Naive thymus-derived CD8-positive, alpha-beta T cell (primary cell): ENCODE measurements around the gene LRRC1. TPM values are rescaled to one million over a fixed set of nuclear protein-coding genes. Genes with fewer than 3 reads are reported as not detected.
"Not testable (repeated sequence)": the region's sequence is repeated elsewhere in the genome, so short reads cannot be mapped to it uniquely, and the experiment has no call there.

ENCODE experiments used
- ATAC-seq, 2 donors: fragments of 150-1000 bp; cut with Tn5 transposase in 1 of 2; sonication (Bioruptor Pico), chemical (Tn5 transposase) in 1 of 2; 1 replicate in 1 of 2; 2 replicates in 1 of 2; pipeline ENCODE4 v1.10.0; 2021; ENCODE audit warnings: mild to moderate bottlenecking in 2 of 2, moderate library complexity in 2 of 2
- POLR2A ChIA-PET: fragments of 350-600 bp; sonication (Branson Sonifier 250); formaldehyde crosslinking; loops from one replicate; lab custom pipeline; 2021; ENCODE audit warnings: antibody characterized with exemption; lab: Charles Lee
- DNase-seq, 10 donors: peaks; one replicate each; pipeline versions ENCODE4 v3.0.0 to v3.0.0-alpha.2; 2020 to 2022
- H3K27ac Mint-ChIP-seq, 10 donors: one replicate each; pipeline ENCODE4 v1.8.0; 2020 to 2022; ENCODE audit warnings: mild to moderate bottlenecking in 10 of 10, mixed read lengths in 10 of 10, moderate library complexity in 4 of 10, inconsistent platforms in 1 of 10
- H3K27me3 Mint-ChIP-seq, 5 donors: one replicate each; pipeline ENCODE4 v1.8.0; 2021 to 2022; ENCODE audit warnings: mixed read lengths in 5 of 5
- H3K36me3 Mint-ChIP-seq, 3 donors: one replicate each; pipeline ENCODE4 v1.8.0; 2020 to 2022; ENCODE audit warnings: mixed read lengths in 3 of 3, mild to moderate bottlenecking in 2 of 3, inconsistent platforms in 1 of 3
- H3K4me1 Mint-ChIP-seq, 4 donors: one replicate each; pipeline ENCODE4 v1.8.0; 2021 to 2022; ENCODE audit warnings: mixed read lengths in 4 of 4
- H3K4me3 Mint-ChIP-seq, 10 donors: one replicate each; pipeline ENCODE4 v1.8.0; 2020 to 2022; ENCODE audit warnings: mild to moderate bottlenecking in 10 of 10, mixed read lengths in 10 of 10, moderate library complexity in 6 of 10, inconsistent platforms in 1 of 10
- H3K9me3 Mint-ChIP-seq, 9 donors: one replicate each; pipeline ENCODE4 v1.8.0; 2020 to 2022; ENCODE audit warnings: mixed read lengths in 9 of 9, mild to moderate bottlenecking in 3 of 9, inconsistent platforms in 1 of 9, moderate library complexity in 1 of 9
- polyA plus RNA-seq, 3 donors: library from polyadenylated mRNA; unstranded; fragments of 300-500 nt; fragmentation: Illumina TruSeq; gene quantifications; one replicate each; pipeline ENCODE4 v1.2.3, GENCODE V29; 2021
- total RNA-seq, 8 experiments: library from RNA in 2 of 8; stranded (reverse) in 2 of 8; gene quantifications; one replicate each; pipeline ENCODE4 v1.2.3 and lab custom pipeline; 2021 to 2026

Gene LRRC1
- total and polyA plus RNA-seq, 5 experiments from 2014 or later: 0.73 to 3.8 (median 1.7) TPM

GRCh38 chr6:53767941-53768340 lies 26.9 kb upstream of the LRRC1 start:
- Mint-ChIP-seq H3K9me3 (peaks cover 0 to 5% (median 0%) of the 10 kb centered on the region in 9 donors), H3K27ac (no peak overlapping the region), H3K4me3 (no peak overlapping the region), H3K4me1 (peaks cover 0 to 3% (median 0%) of the 10 kb centered on the region in 4 donors), H3K27me3 (peaks cover 9 to 19% (median 17%) of the 10 kb centered on the region in 5 donors), H3K36me3 (peaks cover 0 to 3% (median 0%) of the 10 kb centered on the region in 3 donors)
- no peak for DNase-seq
- POLR2A ChIA-PET: no interaction called here
- no peak for ATAC-seq

- Mint-ChIP-seq H3K4me1 (peaks cover 0 to 3% (median 0%) of the 10 kb centered on the region in 4 donors), H3K27me3 (peaks cover 9 to 19% (median 15%) of the 10 kb centered on the region in 5 donors), H3K27ac (no peak overlapping the region), H3K4me3 (no peak overlapping the region), H3K36me3 (peaks cover 0 to 3% (median 0%) of the 10 kb centered on the region in 3 donors), H3K9me3 (peaks cover 0 to 5% (median under 1%) of the 10 kb centered on the region in 9 donors)
- no peak for ATAC-seq
- DNase-seq: no peak
- POLR2A ChIA-PET: no interaction called here
These were observed 26.2 kb upstream of the LRRC1 start for GRCh38 chr6:53768636-53769035.

- Mint-ChIP-seq H3K27me3 (peaks cover 8 to 14% (median 9%) of the 10 kb centered on the region in 5 donors), H3K4me1 (peaks cover 0 to 3% (median 0%) of the 10 kb centered on the region in 4 donors), H3K27ac (no peak overlapping the region), H3K9me3 (peaks cover 0 to 19% (median 3%) of the 10 kb centered on the region in 9 donors), H3K36me3 (peaks cover 0 to 3% (median 2%) of the 10 kb centered on the region in 3 donors), H3K4me3 (no peak overlapping the region)
- POLR2A ChIA-PET: no interaction called here
- no peak for ATAC-seq
- no peak for DNase-seq
These were observed 24.0 kb upstream of the LRRC1 start for GRCh38 chr6:53770780-53771249.

GRCh38 chr6:53771785-53772624 lies 22.8 kb upstream of the LRRC1 start:
- Mint-ChIP-seq H3K4me1 (no peaks in the 10 kb centered on the region), H3K27me3 (peaks cover 0 to 9% (median 6%) of the 10 kb centered on the region in 5 donors), H3K9me3 (peaks cover 0 to 19% (median 3%) of the 10 kb centered on the region in 9 donors), H3K4me3 (no peak overlapping the region), H3K27ac (no peak overlapping the region), H3K36me3 (peaks cover 0 to 3% (median under 1%) of the 10 kb centered on the region in 3 donors)
- ATAC-seq (no peak), DNase-seq (no peak)
- POLR2A ChIA-PET: no interaction called here

- Mint-ChIP-seq H3K27ac (no peak overlapping the region), H3K9me3 (peaks cover 0 to 19% (median 3%) of the 10 kb centered on the region in 9 donors), H3K4me1 (no peaks in the 10 kb centered on the region), H3K36me3 (peaks cover 0 to 3% (median 0%) of the 10 kb centered on the region in 3 donors), H3K4me3 (no peak overlapping the region), H3K27me3 (peaks cover 0 to 8% (median 5%) of the 10 kb centered on the region in 5 donors)
- ATAC-seq: no peak
- no peak for DNase-seq
- POLR2A ChIA-PET: no interaction called here
These were observed 21.6 kb upstream of the LRRC1 start for GRCh38 chr6:53773044-53773696.

GRCh38 chr6:53776152-53776551 lies 18.7 kb upstream of the LRRC1 start:
- H3K4me1 Mint-ChIP-seq, H3K4me3 Mint-ChIP-seq, DNase-seq, H3K27me3 Mint-ChIP-seq, H3K27ac Mint-ChIP-seq, ATAC-seq, POLR2A ChIA-PET: not testable (repeated sequence)
- H3K9me3 Mint-ChIP-seq: peaks cover 0 to 28% (median 7%) of the 10 kb centered on the region in 9 donors
- H3K36me3 Mint-ChIP-seq: peaks cover 0 to 11% (median 9%) of the 10 kb centered on the region in 3 donors

GRCh38 chr6:53784991-53785390 lies 9.8 kb upstream of the LRRC1 start:
- POLR2A ChIA-PET: not testable (repeated sequence)
- H3K9me3 Mint-ChIP-seq: peaks cover 2 to 49% (median 19%) of the 10 kb centered on the region in 9 donors

GRCh38 chr6:53786832-53787231 lies 8.0 kb upstream of the LRRC1 start:
- no peak overlapping the region for H3K27ac Mint-ChIP-seq
- H3K27me3 Mint-ChIP-seq: peaks cover 10 to 28% (median 13%) of the 10 kb centered on the region in 5 donors
- no peak overlapping the region for H3K4me3 Mint-ChIP-seq
- POLR2A ChIA-PET: no interaction called here
- peaks cover 3 to 40% (median 14%) of the 10 kb centered on the region in 9 donors for H3K9me3 Mint-ChIP-seq
- ATAC-seq: no peak
- H3K36me3 Mint-ChIP-seq: peaks cover 2 to 20% (median 14%) of the 10 kb centered on the region in 3 donors
- H3K4me1 Mint-ChIP-seq: no peaks in the 10 kb centered on the region
- no peak for DNase-seq

More at GRCh38 chr6:53784991-53785390, 9.8 kb upstream of the LRRC1 start:
- H3K4me1 Mint-ChIP-seq, DNase-seq, H3K27ac Mint-ChIP-seq, H3K4me3 Mint-ChIP-seq, ATAC-seq: not testable (repeated sequence)
- H3K27me3 Mint-ChIP-seq: peaks cover 1 to 14% (median 6%) of the 10 kb centered on the region in 5 donors
- peaks cover 2 to 33% (median 22%) of the 10 kb centered on the region in 3 donors for H3K36me3 Mint-ChIP-seq

GRCh38 chr6:53790886-53791285 lies 3.9 kb upstream of the LRRC1 start:
- DNase-seq (no peak), ATAC-seq (no peak)
- peaks cover 2 to 20% (median 14%) of the 10 kb centered on the region in 3 donors for H3K36me3 Mint-ChIP-seq
- peaks cover 10 to 31% (median 12%) of the 10 kb centered on the region in 5 donors for H3K27me3 Mint-ChIP-seq
- peaks cover 13 to 23% (median 18%) of the 10 kb centered on the region in 4 donors for H3K4me1 Mint-ChIP-seq
- POLR2A ChIA-PET: no interaction called here
- peaks cover 0 to 20% (median 8%) of the 10 kb centered on the region in 9 donors for H3K9me3 Mint-ChIP-seq
- no peak overlapping the region for H3K4me3 Mint-ChIP-seq
- H3K27ac Mint-ChIP-seq: no peak overlapping the region

GRCh38 chr6:53792016-53792415 lies 2.8 kb upstream of the LRRC1 start:
- H3K9me3 Mint-ChIP-seq: peaks cover 0 to 20% (median 8%) of the 10 kb centered on the region in 9 donors
- H3K27ac Mint-ChIP-seq: no peak overlapping the region
- H3K36me3 Mint-ChIP-seq: peaks cover 2 to 20% (median 14%) of the 10 kb centered on the region in 3 donors
- peaks cover 10 to 31% (median 12%) of the 10 kb centered on the region in 5 donors for H3K27me3 Mint-ChIP-seq
- peaks cover 16 to 30% (median 26%) of the 10 kb centered on the region in 4 donors for H3K4me1 Mint-ChIP-seq
- DNase-seq (no peak), ATAC-seq (no peak)
- POLR2A ChIA-PET: no interaction called here
- no peak overlapping the region for H3K4me3 Mint-ChIP-seq

GRCh38 chr6:53792973-53793317 lies 1.9 kb upstream of the LRRC1 start:
- POLR2A ChIA-PET: no interaction called here
- ATAC-seq: no peak
- Mint-ChIP-seq H3K9me3 (peaks cover 0 to 17% (median 5%) of the 10 kb centered on the region in 9 donors), H3K4me1 (peaks cover 18 to 35% (median 28%) of the 10 kb centered on the region in 4 donors), H3K27me3 (peaks cover 7 to 31% (median 10%) of the 10 kb centered on the region in 5 donors), H3K27ac (no peak overlapping the region), H3K36me3 (peaks cover 2 to 16% (median 11%) of the 10 kb centered on the region in 3 donors), H3K4me3 (peak overlapping the region; percentile 83 to 97 (median 95))
- no peak for DNase-seq

GRCh38 chr6:53793318-53794136 lies 1.3 kb upstream of the LRRC1 start:
- POLR2A ChIA-PET: interaction anchor here (1.1 kb wide), 1 partner anchor 142 kb away, joined by 4 read pairs; no protein-coding TSS in a partner anchor
- H3K27me3 Mint-ChIP-seq: peaks cover 7 to 29% (median 10%) of the 10 kb centered on the region in 5 donors
- H3K27ac Mint-ChIP-seq: peak overlapping the region; percentile 40 to 95 (median 90)
- H3K36me3 Mint-ChIP-seq: peaks cover 2 to 10% (median 5%) of the 10 kb centered on the region in 3 donors
- DNase-seq (peak in 4 of 10 donors; percentile 17 to 26 (median 18)), ATAC-seq (no peak)
- peak overlapping the region; percentile 83 to 97 (median 95) for H3K4me3 Mint-ChIP-seq
- peaks cover 18 to 35% (median 28%) of the 10 kb centered on the region in 4 donors for H3K4me1 Mint-ChIP-seq
- H3K9me3 Mint-ChIP-seq: peaks cover 0 to 15% (median 4%) of the 10 kb centered on the region in 9 donors
